RWPE2 (cell line): Measurements from ENCODE around the gene KLHL14.

Experiments used
- ATAC-seq: fragments of 200-7000 bp; cut with Tn5 transposase; 3 replicates; pipeline ENCODE4 v1.9.1; 2021; ENCODE audit warnings: low read depth
- DNase-seq: peaks from one replicate; pipeline ENCODE4 v3.0.0-alpha.2; 2020; ENCODE audit warnings: low spot score
- H3K27ac ChIP-seq: fragments of 450-650 bp; 2 replicates; pipeline ENCODE4 v1.5.1; 2017; ENCODE audit warnings: mild to moderate bottlenecking; ENCODE audit not compliant: poor library complexity, severe bottlenecking
- H3K27me3 ChIP-seq: fragments of 250-450 bp; sonication (Bioruptor Pico); 2 replicates; pipeline ENCODE4 v1.5.1; 2021; ENCODE audit warnings: mild to moderate bottlenecking, moderate library complexity; ENCODE audit not compliant: insufficient read depth, poor library complexity, severe bottlenecking
- H3K36me3 ChIP-seq: fragments of 250-450 bp; sonication (Bioruptor Pico); 2 replicates; pipeline ENCODE4 v1.5.1; 2020; ENCODE audit warnings: low read depth, mild to moderate bottlenecking, moderate library complexity
- H3K4me1 ChIP-seq: fragments of 250-450 bp; sonication (Bioruptor Pico); 2 replicates; pipeline ENCODE4 v1.5.1; 2021; ENCODE audit warnings: mild to moderate bottlenecking, moderate library complexity; ENCODE audit not compliant: insufficient read depth, poor library complexity, severe bottlenecking
- H3K4me3 ChIP-seq: fragments of 250-450 bp; sonication (Bioruptor Pico); 2 replicates; pipeline ENCODE4 v1.5.1; 2021; ENCODE audit warnings: mild to moderate bottlenecking, moderate library complexity; ENCODE audit not compliant: severe bottlenecking
- H3K9me3 ChIP-seq: fragments of 250-450 bp; sonication (Bioruptor Pico); 2 replicates; pipeline ENCODE4 v1.5.1; 2021; ENCODE audit warnings: mild to moderate bottlenecking, moderate library complexity; ENCODE audit not compliant: severe bottlenecking
- CTCF ChIP-seq: fragments of 450-650 bp; IDR thresholded peaks from one replicate; pipeline ENCODE4 v1.5.1; 2017; ENCODE audit warnings: mild to moderate bottlenecking, moderate library complexity; ENCODE audit not compliant: poor library complexity, severe bottlenecking

KLHL14 gene

GRCh38 chr18:32771169-32771751, 1.6 kb downstream of the KLHL14 start:
- Histone ChIP-seq H3K36me3 (no peaks in the 10 kb centered on the region), H3K9me3 (no peaks in the 10 kb centered on the region), H3K4me1 (no peaks in the 10 kb centered on the region), H3K4me3 (no peak overlapping the region), H3K27me3 (peaks cover 60% of the 10 kb centered on the region), H3K27ac (no peak overlapping the region)
- DNase-seq (no peak), ATAC-seq (peak; percentile 71; the same call in 1 of the 3 replicates)
- no peak for TF ChIP-seq CTCF

GRCh38 chr18:32770666-32771168, 2.1 kb downstream of the KLHL14 start:
- DNase-seq, result no peak
- peaks cover 66% of the 10 kb centered on the region for H3K27me3 ChIP-seq
- no peak overlapping the region for H3K27ac ChIP-seq
- no peaks in the 10 kb centered on the region for H3K4me1 ChIP-seq
- no peak for ATAC-seq
- H3K36me3 ChIP-seq, result no peaks in the 10 kb centered on the region
- H3K9me3 ChIP-seq, result no peaks in the 10 kb centered on the region
- no peak overlapping the region for H3K4me3 ChIP-seq
- no peak for TF ChIP-seq CTCF

GRCh38 chr18:32770054-32770665, 2.7 kb downstream of the KLHL14 start:
- H3K9me3 ChIP-seq, result no peaks in the 10 kb centered on the region
- H3K27me3 ChIP-seq, result peaks cover 68% of the 10 kb centered on the region
- peak; percentile 38 for DNase-seq
- H3K4me3 ChIP-seq, result no peak overlapping the region
- H3K27ac ChIP-seq, result no peak overlapping the region
- no peak for ATAC-seq
- no peaks in the 10 kb centered on the region for H3K4me1 ChIP-seq
- no peak for TF ChIP-seq CTCF
- H3K36me3 ChIP-seq, result no peaks in the 10 kb centered on the region

GRCh38 chr18:32769586-32770053, 3.2 kb downstream of the KLHL14 start:
- Histone ChIP-seq H3K4me3 (no peak overlapping the region), H3K9me3 (no peaks in the 10 kb centered on the region), H3K4me1 (no peaks in the 10 kb centered on the region), H3K27ac (no peak overlapping the region), H3K36me3 (no peaks in the 10 kb centered on the region), H3K27me3 (peaks cover 68% of the 10 kb centered on the region)
- no peak for ATAC-seq
- DNase-seq, result peak; percentile 40
- no peak for TF ChIP-seq CTCF

- Histone ChIP-seq H3K36me3 (no peaks in the 10 kb centered on the region), H3K4me1 (no peaks in the 10 kb centered on the region), H3K4me3 (no peak overlapping the region), H3K9me3 (no peaks in the 10 kb centered on the region), H3K27me3 (peaks cover 68% of the 10 kb centered on the region), H3K27ac (no peak overlapping the region)
- no peak for DNase-seq
- ATAC-seq, result no peak
- TF ChIP-seq CTCF, result no peak
Observed at GRCh38 chr18:32769071-32769585, 3.7 kb downstream of the KLHL14 start.
